ENCODE measurements around the gene BCAM. TPM values are rescaled to one million over a fixed set of nuclear protein-coding genes. Genes with fewer than 3 reads are reported as not detected.
"Not testable (repeated sequence)": the region's sequence is repeated elsewhere in the genome, so short reads cannot be mapped to it uniquely, and the experiment has no call there.

Gene BCAM
- polyA plus RNA-seq, 4 donors: 2.9 to 136 (median 18.5) TPM

GRCh38 chr19:44855606-44856005, 46.7 kb downstream of the BCAM start:
- no peak for DNase-seq
- no peak for FAIRE-seq
- no peak overlapping the region for H3K27ac ChIP-seq (ENCODE audit: low read depth in 1 of 3, low read length in 2 of 3)
- WGBS, 3 donors: 72 to 94% (median 89%) methylated on average over 1 of the region's 1 CpG
- H3K4me1 ChIP-seq (ENCODE audit: control insufficient read depth in 3 of 3, insufficient read depth in 2 of 3, low read depth in 1 of 3, low read length in 2 of 3): peaks cover 0 to 41% (median 3%) of the 10 kb centered on the region in 3 donors
- no peaks in the 10 kb centered on the region for H3K9me3 ChIP-seq (ENCODE audit: control insufficient read depth in 2 of 2, insufficient read depth in 1 of 2, low read depth in 1 of 2, low read length in 1 of 2)
- no peaks in the 10 kb centered on the region for H3K27me3 ChIP-seq (ENCODE audit: control insufficient read depth in 3 of 3, insufficient read depth in 3 of 3, low read length in 3 of 3)
- no peak overlapping the region for H3K4me3 ChIP-seq (ENCODE audit: low read depth in 1 of 3, low read length in 3 of 3)
- H3K36me3 ChIP-seq (ENCODE audit: control insufficient read depth in 3 of 3, insufficient read depth in 2 of 3, low read depth in 1 of 3, low read length in 3 of 3): peaks cover 0 to 81% (median 0%) of the 10 kb centered on the region in 3 donors

DNA sequence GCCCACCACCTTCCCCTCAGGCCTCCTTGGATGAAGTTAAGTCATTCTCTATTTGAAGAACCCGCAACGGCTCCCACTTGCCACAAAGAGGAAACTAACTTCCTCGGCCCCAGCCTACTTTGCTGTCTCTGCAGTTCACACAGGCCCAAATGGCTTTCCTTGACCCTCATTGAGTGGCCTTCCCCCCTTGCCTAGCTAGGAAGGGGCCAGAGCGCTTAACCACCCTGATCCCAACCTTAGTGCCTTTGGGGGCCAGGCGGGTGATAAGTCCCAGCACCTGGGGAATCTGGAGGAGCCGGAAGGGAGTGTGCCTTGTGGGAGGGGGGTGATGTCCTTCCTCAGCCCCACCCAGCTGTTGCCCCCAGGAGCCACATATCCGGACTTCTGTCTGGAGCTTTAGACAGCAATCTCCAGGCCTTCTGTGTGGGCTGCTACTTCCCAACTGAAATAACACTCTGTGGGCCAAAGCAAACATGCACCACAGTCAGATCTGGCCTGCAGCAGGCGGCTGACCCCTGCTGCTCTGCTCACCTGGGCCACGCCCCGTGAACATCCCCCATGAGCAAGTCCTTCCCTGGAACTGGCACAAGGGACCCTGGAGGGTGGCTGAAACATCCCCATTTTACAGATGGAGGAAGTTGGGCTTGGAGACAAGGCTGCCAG, 47.6 kb downstream of the BCAM start:
- Histone ChIP-seq H3K36me3 (ENCODE audit: control insufficient read depth in 3 of 3, insufficient read depth in 2 of 3, low read depth in 1 of 3, low read length in 3 of 3) (peaks cover 0 to 73% (median 3%) of the 10 kb centered on the region in 3 donors), H3K9me3 (ENCODE audit: control insufficient read depth in 2 of 2, insufficient read depth in 1 of 2, low read depth in 1 of 2, low read length in 1 of 2) (no peaks in the 10 kb centered on the region), H3K27me3 (ENCODE audit: control insufficient read depth in 3 of 3, insufficient read depth in 3 of 3, low read length in 3 of 3) (no peaks in the 10 kb centered on the region), H3K4me3 (ENCODE audit: low read depth in 1 of 3, low read length in 3 of 3) (no peak overlapping the region), H3K4me1 (ENCODE audit: control insufficient read depth in 3 of 3, insufficient read depth in 2 of 3, low read depth in 1 of 3, low read length in 2 of 3) (peaks cover 0 to 31% (median 3%) of the 10 kb centered on the region in 3 donors), H3K27ac (ENCODE audit: low read depth in 1 of 3, low read length in 2 of 3) (peak overlapping the region in 2 of 3 donors; percentile 45 to 53)
- no peak for FAIRE-seq
- 50 to 63% (median 53%) methylated on average over 10 of the region's 10 CpGs for WGBS, 3 donors
- DNase-seq: no peak

GRCh38 chr19:44857837-44858236, 48.9 kb downstream of the BCAM start:
- no peak for FAIRE-seq

DNA sequence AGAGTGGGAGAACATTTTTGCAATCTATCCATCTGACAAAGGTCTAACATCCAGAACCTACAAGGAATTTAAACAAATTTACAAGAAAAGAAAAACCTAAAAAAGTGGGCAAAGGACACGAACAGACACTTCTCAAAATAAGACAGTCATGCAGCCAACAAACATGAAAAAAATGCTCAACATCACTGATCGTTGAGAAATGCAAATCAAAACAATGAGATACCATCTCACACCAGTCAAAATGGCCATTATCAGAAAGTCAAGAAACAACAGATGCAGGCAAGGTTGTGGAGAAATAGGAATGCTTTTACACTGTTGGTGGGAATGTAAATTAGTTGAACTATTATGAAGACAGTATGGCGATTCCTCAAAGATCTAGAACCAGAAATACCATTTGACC, 52.7 kb downstream of the BCAM start:
- DNase-seq; H3K27me3 ChIP-seq (ENCODE audit: control insufficient read depth in 3 of 3, insufficient read depth in 3 of 3, low read length in 3 of 3); FAIRE-seq; H3K27ac ChIP-seq (ENCODE audit: low read depth in 1 of 3, low read length in 2 of 3); H3K9me3 ChIP-seq (ENCODE audit: control insufficient read depth in 2 of 2, insufficient read depth in 1 of 2, low read depth in 1 of 2, low read length in 1 of 2); H3K4me3 ChIP-seq (ENCODE audit: low read depth in 1 of 3, low read length in 3 of 3): not testable (repeated sequence)
- peaks cover 0 to 29% (median 3%) of the 10 kb centered on the region in 3 donors for H3K4me1 ChIP-seq (ENCODE audit: control insufficient read depth in 3 of 3, insufficient read depth in 2 of 3, low read depth in 1 of 3, low read length in 2 of 3)
- 83 to 87% (median 85%) methylated on average over 3 of the region's 3 CpGs for WGBS, 3 donors
- peaks cover 0 to 63% (median 9%) of the 10 kb centered on the region in 3 donors for H3K36me3 ChIP-seq (ENCODE audit: control insufficient read depth in 3 of 3, insufficient read depth in 2 of 3, low read depth in 1 of 3, low read length in 3 of 3)

More at GRCh38 chr19:44857837-44858236, 48.9 kb downstream of the BCAM start:
- H3K27me3 ChIP-seq (ENCODE audit: control insufficient read depth in 3 of 3, insufficient read depth in 3 of 3, low read length in 3 of 3): no peaks in the 10 kb centered on the region
- 17 to 52% (median 41%) methylated on average over 4 of the region's 4 CpGs for WGBS, 3 donors
- peak; percentile 80 to 81 for DNase-seq
- H3K9me3 ChIP-seq (ENCODE audit: control insufficient read depth in 2 of 2, insufficient read depth in 1 of 2, low read depth in 1 of 2, low read length in 1 of 2): no peaks in the 10 kb centered on the region
- H3K4me3 ChIP-seq (ENCODE audit: low read depth in 1 of 3, low read length in 3 of 3): no peak overlapping the region
- H3K36me3 ChIP-seq (ENCODE audit: control insufficient read depth in 3 of 3, insufficient read depth in 2 of 3, low read depth in 1 of 3, low read length in 3 of 3): peaks cover 0 to 66% (median 3%) of the 10 kb centered on the region in 3 donors
- H3K27ac ChIP-seq (ENCODE audit: low read depth in 1 of 3, low read length in 2 of 3): peak overlapping the region in 2 of 3 donors; percentile 38 to 84
- peaks cover 0 to 31% (median 3%) of the 10 kb centered on the region in 3 donors for H3K4me1 ChIP-seq (ENCODE audit: control insufficient read depth in 3 of 3, insufficient read depth in 2 of 3, low read depth in 1 of 3, low read length in 2 of 3)

- peaks cover 0 to 70% (median 9%) of the 10 kb centered on the region in 3 donors for H3K36me3 ChIP-seq (ENCODE audit: control insufficient read depth in 3 of 3, insufficient read depth in 2 of 3, low read depth in 1 of 3, low read length in 3 of 3)
- 83 to 93% (median 84%) methylated on average over 2 of the region's 2 CpGs for WGBS, 3 donors
- no peak for FAIRE-seq
Measured at GRCh38 chr19:44863990-44864389, 55.1 kb downstream of the BCAM start.

DNA sequence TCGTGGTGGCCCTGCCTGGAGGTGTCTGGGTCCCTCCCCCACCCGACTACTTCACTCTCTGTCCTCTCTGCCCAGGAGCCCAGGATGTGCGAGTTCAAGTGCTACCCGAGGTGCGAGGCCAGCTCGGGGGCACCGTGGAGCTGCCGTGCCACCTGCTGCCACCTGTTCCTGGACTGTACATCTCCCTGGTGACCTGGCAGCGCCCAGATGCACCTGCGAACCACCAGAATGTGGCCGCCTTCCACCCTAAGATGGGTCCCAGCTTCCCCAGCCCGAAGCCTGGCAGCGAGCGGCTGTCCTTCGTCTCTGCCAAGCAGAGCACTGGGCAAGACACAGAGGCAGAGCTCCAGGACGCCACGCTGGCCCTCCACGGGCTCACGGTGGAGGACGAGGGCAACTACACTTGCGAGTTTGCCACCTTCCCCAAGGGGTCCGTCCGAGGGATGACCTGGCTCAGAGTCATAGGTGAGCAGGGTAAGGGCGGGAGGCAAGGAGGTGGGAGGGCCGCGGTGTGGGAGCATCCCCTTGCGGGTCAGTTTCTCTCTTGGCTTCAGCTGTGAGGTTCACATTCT, 56.4 kb downstream of the BCAM start:
- FAIRE-seq (no peak), DNase-seq (no peak)
- Histone ChIP-seq H3K4me3 (ENCODE audit: low read depth in 1 of 3, low read length in 3 of 3) (no peak overlapping the region), H3K27ac (ENCODE audit: low read depth in 1 of 3, low read length in 2 of 3) (no peak overlapping the region), H3K36me3 (ENCODE audit: control insufficient read depth in 3 of 3, insufficient read depth in 2 of 3, low read depth in 1 of 3, low read length in 3 of 3) (peaks cover 0 to 69% (median 10%) of the 10 kb centered on the region in 3 donors), H3K27me3 (ENCODE audit: control insufficient read depth in 3 of 3, insufficient read depth in 3 of 3, low read length in 3 of 3) (no peaks in the 10 kb centered on the region), H3K9me3 (ENCODE audit: control insufficient read depth in 2 of 2, insufficient read depth in 1 of 2, low read depth in 1 of 2, low read length in 1 of 2) (no peaks in the 10 kb centered on the region), H3K4me1 (ENCODE audit: control insufficient read depth in 3 of 3, insufficient read depth in 2 of 3, low read depth in 1 of 3, low read length in 2 of 3) (peaks cover 0 to 26% (median 4%) of the 10 kb centered on the region in 3 donors)
- 92 to 94% (median 93%) methylated on average over 27 of the region's 27 CpGs for whole genome bisulfite sequencing, 3 donors

More at GRCh38 chr19:44863990-44864389, 55.1 kb downstream of the BCAM start:
- H3K27me3 ChIP-seq (ENCODE audit: control insufficient read depth in 3 of 3, insufficient read depth in 3 of 3, low read length in 3 of 3): no peaks in the 10 kb centered on the region
- no peak overlapping the region for H3K27ac ChIP-seq (ENCODE audit: low read depth in 1 of 3, low read length in 2 of 3)
- H3K4me3 ChIP-seq (ENCODE audit: low read depth in 1 of 3, low read length in 3 of 3): no peak overlapping the region
- no peaks in the 10 kb centered on the region for H3K9me3 ChIP-seq (ENCODE audit: control insufficient read depth in 2 of 2, insufficient read depth in 1 of 2, low read depth in 1 of 2, low read length in 1 of 2)
- DNase-seq: no peak
- peaks cover 0 to 20% (median 0%) of the 10 kb centered on the region in 3 donors for H3K4me1 ChIP-seq (ENCODE audit: control insufficient read depth in 3 of 3, insufficient read depth in 2 of 3, low read depth in 1 of 3, low read length in 2 of 3)

GRCh38 chr19:44866664-44867063, 57.8 kb downstream of the BCAM start:
- no peak for FAIRE-seq
- WGBS, 3 donors: 58 to 72% (median 62%) methylated on average over 4 of the region's 4 CpGs
- peak overlapping the region in 1 of 3 donors; percentile 12 for H3K27ac ChIP-seq (ENCODE audit: low read depth in 1 of 3, low read length in 2 of 3)

DNA sequence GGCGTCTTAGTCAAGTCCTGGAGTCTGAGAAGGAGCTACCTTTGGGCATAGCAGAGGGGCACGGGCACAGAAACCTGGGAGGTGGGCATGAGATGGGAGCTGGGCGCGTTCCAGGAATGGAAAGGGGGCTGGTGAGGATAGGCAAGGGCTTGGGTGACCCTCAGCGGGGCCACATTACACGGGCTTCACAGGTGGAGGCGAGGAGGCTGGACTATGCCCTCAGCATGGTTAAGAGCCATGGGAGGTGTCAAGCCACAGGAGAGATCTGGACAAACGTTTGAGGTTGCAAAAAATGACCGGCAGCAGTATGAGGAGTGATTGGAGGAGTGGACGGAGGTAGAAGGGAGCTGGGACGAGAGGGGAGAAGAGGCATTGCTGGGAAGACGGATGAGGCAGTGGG, 58.7 kb downstream of the BCAM start:
- Histone ChIP-seq H3K27ac (ENCODE audit: low read depth in 1 of 3, low read length in 2 of 3) (no peak overlapping the region), H3K27me3 (ENCODE audit: control insufficient read depth in 3 of 3, insufficient read depth in 3 of 3, low read length in 3 of 3) (no peaks in the 10 kb centered on the region), H3K9me3 (ENCODE audit: control insufficient read depth in 2 of 2, insufficient read depth in 1 of 2, low read depth in 1 of 2, low read length in 1 of 2) (no peaks in the 10 kb centered on the region), H3K36me3 (ENCODE audit: control insufficient read depth in 3 of 3, insufficient read depth in 2 of 3, low read depth in 1 of 3, low read length in 3 of 3) (peaks cover 4 to 79% (median 14%) of the 10 kb centered on the region in 3 donors), H3K4me1 (ENCODE audit: control insufficient read depth in 3 of 3, insufficient read depth in 2 of 3, low read depth in 1 of 3, low read length in 2 of 3) (peaks cover 0 to 35% (median 4%) of the 10 kb centered on the region in 3 donors), H3K4me3 (ENCODE audit: low read depth in 1 of 3, low read length in 3 of 3) (no peak overlapping the region)
- WGBS, 3 donors: 80 to 89% (median 84%) methylated on average over 12 of the region's 12 CpGs
- FAIRE-seq (no peak), DNase-seq (no peak)

More at GRCh38 chr19:44866664-44867063, 57.8 kb downstream of the BCAM start:
- DNase-seq: no peak
- no peak overlapping the region for H3K4me3 ChIP-seq (ENCODE audit: low read depth in 1 of 3, low read length in 3 of 3)
- H3K9me3 ChIP-seq (ENCODE audit: control insufficient read depth in 2 of 2, insufficient read depth in 1 of 2, low read depth in 1 of 2, low read length in 1 of 2): no peaks in the 10 kb centered on the region
- H3K27me3 ChIP-seq (ENCODE audit: control insufficient read depth in 3 of 3, insufficient read depth in 3 of 3, low read length in 3 of 3): no peaks in the 10 kb centered on the region
- H3K4me1 ChIP-seq (ENCODE audit: control insufficient read depth in 3 of 3, insufficient read depth in 2 of 3, low read depth in 1 of 3, low read length in 2 of 3): peaks cover 0 to 35% (median 4%) of the 10 kb centered on the region in 3 donors
- H3K36me3 ChIP-seq (ENCODE audit: control insufficient read depth in 3 of 3, insufficient read depth in 2 of 3, low read depth in 1 of 3, low read length in 3 of 3): peaks cover 0 to 74% (median 11%) of the 10 kb centered on the region in 3 donors

All from small intestine (tissue), 7 donors.